ENCODE data around the gene OSBPL9.

DNA sequence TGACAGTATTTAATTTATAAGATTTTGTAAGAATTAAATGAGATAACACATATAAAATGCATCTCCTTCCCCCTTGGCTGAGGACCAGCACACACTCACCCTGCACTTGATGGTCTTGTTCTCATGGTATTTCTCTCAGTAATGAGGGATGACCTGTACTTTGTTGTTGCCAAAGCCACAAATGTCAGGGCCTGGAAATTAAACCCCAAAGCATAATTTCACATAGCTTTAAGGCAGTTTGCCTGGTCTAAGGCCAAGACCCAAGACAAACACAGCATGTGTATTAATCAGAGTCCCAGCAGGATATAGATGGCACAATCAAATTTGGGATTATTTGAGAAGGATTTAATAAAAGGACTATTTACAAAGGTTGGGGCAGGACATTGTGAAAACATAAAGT lies 49.2 kb upstream of the OSBPL9 start:
- TF ChIP-seq, protein P1, sequence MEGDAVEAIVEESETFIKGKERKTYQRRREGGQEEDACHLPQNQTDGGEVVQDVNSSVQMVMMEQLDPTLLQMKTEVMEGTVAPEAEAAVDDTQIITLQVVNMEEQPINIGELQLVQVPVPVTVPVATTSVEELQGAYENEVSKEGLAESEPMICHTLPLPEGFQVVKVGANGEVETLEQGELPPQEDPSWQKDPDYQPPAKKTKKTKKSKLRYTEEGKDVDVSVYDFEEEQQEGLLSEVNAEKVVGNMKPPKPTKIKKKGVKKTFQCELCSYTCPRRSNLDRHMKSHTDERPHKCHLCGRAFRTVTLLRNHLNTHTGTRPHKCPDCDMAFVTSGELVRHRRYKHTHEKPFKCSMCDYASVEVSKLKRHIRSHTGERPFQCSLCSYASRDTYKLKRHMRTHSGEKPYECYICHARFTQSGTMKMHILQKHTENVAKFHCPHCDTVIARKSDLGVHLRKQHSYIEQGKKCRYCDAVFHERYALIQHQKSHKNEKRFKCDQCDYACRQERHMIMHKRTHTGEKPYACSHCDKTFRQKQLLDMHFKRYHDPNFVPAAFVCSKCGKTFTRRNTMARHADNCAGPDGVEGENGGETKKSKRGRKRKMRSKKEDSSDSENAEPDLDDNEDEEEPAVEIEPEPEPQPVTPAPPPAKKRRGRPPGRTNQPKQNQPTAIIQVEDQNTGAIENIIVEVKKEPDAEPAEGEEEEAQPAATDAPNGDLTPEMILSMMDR (IDR thresholded peaks at IDR 0.05; ENCODE audit: poor library complexity), result no peak
- no peak for TF ChIP-seq EZH2 (IDR thresholded peaks at IDR 0.05; ENCODE audit: borderline replicate concordance)
